Measurements from ENCODE around the gene LRCH1. TPM values are rescaled to one million over a fixed set of nuclear protein-coding genes. Genes with fewer than 3 reads are reported as not detected.

Gene LRCH1
- total and polyA plus RNA-seq, 4 donors, result 13.4 to 19.0 (median 14.6) TPM

- Histone ChIP-seq H3K27me3 (ENCODE audit: control insufficient read depth, insufficient read depth, low read length) (no peaks in the 10 kb centered on the region), H3K27ac (ENCODE audit: low read depth, low read length) (no peak overlapping the region), H3K9me3 (ENCODE audit: control insufficient read depth, insufficient read depth, low read length) (no peaks in the 10 kb centered on the region), H3K4me3 (ENCODE audit: low read depth, low read length) (no peak overlapping the region), H3K4me1 (ENCODE audit: control insufficient read depth, insufficient read depth, low read length) (peaks cover 3% of the 10 kb centered on the region), H3K36me3 (ENCODE audit: control insufficient read depth, insufficient read depth, low read length) (no peaks in the 10 kb centered on the region)
- no CpG with 5 or more reads among the region's 2 CpGs for WGBS (ENCODE audit: insufficient coverage)
- DNase-seq (ENCODE audit: low read depth in 4 of 6, low spot score in 6 of 6), result no peak
Observed at GRCh38 chr13:46520166-46520565, 32.8 kb upstream of the LRCH1 start.

DNA sequence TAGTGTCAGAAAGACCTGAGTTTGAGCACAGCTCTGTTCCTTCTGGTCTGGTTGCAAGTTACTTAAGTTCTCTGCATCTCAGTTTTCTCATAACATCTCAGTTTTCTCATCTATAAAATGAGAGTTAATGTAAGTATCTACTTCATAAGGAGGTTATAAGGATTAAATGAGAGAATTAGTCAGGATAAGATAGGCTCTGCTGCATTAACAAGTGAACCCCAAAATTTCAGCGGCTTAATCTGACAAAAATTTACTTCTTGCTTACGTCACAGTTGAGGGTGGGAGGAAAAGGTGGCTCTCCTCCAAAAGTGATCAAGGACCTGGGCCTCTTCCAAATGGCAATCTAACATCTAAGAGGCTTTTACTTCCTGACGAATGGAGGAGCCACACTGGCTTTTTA is 31.5 kb upstream of the LRCH1 start:
- no peak overlapping the region for H3K4me3 ChIP-seq (ENCODE audit: low read depth, low read length)
- DNase-seq (ENCODE audit: low read depth in 4 of 6, low spot score in 6 of 6), result no peak
- H3K4me1 ChIP-seq (ENCODE audit: control insufficient read depth, insufficient read depth, low read length), result peaks cover 7% of the 10 kb centered on the region
- no peak overlapping the region for H3K27ac ChIP-seq (ENCODE audit: low read depth, low read length)
- no peaks in the 10 kb centered on the region for H3K27me3 ChIP-seq (ENCODE audit: control insufficient read depth, insufficient read depth, low read length)
- no CpG with 5 or more reads among the region's 3 CpGs for WGBS (ENCODE audit: insufficient coverage)
- no peaks in the 10 kb centered on the region for H3K36me3 ChIP-seq (ENCODE audit: control insufficient read depth, insufficient read depth, low read length)
- no peaks in the 10 kb centered on the region for H3K9me3 ChIP-seq (ENCODE audit: control insufficient read depth, insufficient read depth, low read length)

DNA sequence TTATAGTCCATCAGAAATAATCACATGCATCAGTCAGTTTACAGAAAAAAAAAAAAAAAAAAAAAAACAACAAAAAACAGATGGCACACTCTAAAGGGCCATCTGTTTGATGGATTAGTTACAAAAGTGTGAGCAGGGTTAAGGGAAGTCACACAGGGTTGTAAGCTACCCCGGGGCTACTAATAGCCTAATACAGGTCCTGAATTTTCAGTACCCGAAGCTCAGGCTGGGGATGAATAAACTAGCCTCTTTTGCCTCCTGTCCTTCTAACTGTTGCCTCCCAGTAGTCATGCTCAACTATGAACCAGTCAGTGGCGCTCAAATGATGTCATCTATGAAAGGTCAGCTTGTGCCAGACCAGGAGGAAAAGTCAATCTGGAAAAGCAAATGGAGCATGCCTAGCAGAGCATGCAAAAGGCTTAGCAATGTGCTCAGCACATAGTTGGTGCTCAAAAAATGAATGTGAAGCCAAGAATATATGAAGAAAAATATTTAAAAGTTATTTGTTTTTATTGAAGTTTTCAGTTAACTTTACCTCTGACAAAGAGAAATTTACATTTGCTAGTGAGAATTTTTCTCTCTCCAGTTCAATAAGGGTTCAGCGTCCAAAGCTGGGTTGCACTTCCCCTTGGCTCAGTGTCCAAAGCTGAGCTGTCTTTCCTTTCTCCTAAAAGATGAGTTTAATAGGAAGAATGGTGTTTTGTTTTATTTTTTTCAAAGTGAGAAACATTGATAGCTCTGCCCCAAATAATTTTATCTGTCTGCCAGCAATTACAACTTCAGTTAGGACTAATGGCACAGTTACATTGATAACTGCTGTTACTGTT is 30.8 kb upstream of the LRCH1 start:
- DNase-seq (ENCODE audit: low read depth in 4 of 6, low spot score in 6 of 6), result no peak
- no peaks in the 10 kb centered on the region for H3K9me3 ChIP-seq (ENCODE audit: control insufficient read depth, insufficient read depth, low read length)
- 61% methylated on average over 3 of the region's 4 CpGs for WGBS (ENCODE audit: insufficient coverage)
- H3K36me3 ChIP-seq (ENCODE audit: control insufficient read depth, insufficient read depth, low read length), result no peaks in the 10 kb centered on the region
- peak overlapping the region; percentile 25 for H3K27ac ChIP-seq (ENCODE audit: low read depth, low read length)
- no peak overlapping the region for H3K4me3 ChIP-seq (ENCODE audit: low read depth, low read length)
- peaks cover 6% of the 10 kb centered on the region for H3K4me1 ChIP-seq (ENCODE audit: control insufficient read depth, insufficient read depth, low read length)
- H3K27me3 ChIP-seq (ENCODE audit: control insufficient read depth, insufficient read depth, low read length), result no peaks in the 10 kb centered on the region

DNA sequence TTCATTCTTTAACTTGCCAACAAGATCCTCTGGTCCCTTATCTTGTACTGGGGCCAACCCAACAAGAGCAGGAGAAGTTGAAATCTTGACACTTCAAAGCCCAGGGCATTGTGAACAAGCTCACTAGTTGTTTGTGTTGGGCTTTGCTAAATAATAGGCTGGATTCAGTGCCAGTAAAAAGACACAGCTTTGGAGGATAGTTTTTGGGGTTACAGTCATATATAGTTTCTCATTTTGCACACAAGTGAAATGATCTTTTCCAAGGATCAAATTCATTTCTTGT is 30.3 kb upstream of the LRCH1 start:
- Histone ChIP-seq H3K4me1 (ENCODE audit: control insufficient read depth, insufficient read depth, low read length) (peaks cover 4% of the 10 kb centered on the region), H3K4me3 (ENCODE audit: low read depth, low read length) (no peak overlapping the region), H3K36me3 (ENCODE audit: control insufficient read depth, insufficient read depth, low read length) (no peaks in the 10 kb centered on the region), H3K27ac (ENCODE audit: low read depth, low read length) (peak overlapping the region; percentile 25), H3K27me3 (ENCODE audit: control insufficient read depth, insufficient read depth, low read length) (no peaks in the 10 kb centered on the region), H3K9me3 (ENCODE audit: control insufficient read depth, insufficient read depth, low read length) (no peaks in the 10 kb centered on the region)
- no peak for DNase-seq (ENCODE audit: low read depth in 4 of 6, low spot score in 6 of 6)

DNA sequence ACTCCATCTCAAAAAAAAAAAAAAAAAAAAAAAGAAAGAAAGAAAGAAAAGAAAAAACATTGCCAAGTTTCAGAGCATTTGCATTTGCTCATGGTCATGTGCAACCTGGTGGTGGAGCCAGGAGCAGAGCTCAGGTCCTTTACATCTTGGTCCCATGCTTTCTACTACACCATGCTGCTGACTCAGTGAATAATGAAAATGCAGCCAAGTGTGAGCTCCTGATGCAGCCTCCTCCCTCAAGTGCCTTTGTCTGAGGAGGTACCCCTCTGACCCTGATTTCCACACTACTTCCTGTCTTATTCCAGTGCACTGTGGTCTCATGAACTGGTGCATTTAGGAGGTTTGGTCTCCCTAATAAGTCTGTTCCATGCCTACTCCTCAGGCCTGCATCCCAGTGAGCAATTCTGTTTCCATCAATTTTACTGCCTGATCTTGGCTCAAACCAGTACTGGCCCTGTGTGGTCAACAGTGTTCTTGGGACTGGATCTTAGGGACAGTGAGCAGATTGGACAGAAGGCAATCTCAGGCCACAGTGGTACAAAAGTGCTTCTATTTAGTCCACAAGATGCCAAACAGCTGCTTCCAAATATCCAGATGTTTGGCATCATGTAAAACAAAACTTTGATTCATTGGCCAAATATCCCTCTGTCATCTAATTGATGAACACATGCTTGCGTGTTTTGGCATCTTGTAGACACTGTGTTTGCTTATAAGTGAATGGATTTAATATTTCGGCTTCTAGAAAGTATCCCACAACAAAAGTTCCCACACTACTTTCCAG is 28.8 kb upstream of the LRCH1 start:
- no CpG with 5 or more reads among the region's 2 CpGs for WGBS (ENCODE audit: insufficient coverage)
- Histone ChIP-seq H3K27ac (ENCODE audit: low read depth, low read length) (peak overlapping the region; percentile 34), H3K4me3 (ENCODE audit: low read depth, low read length) (no peak overlapping the region), H3K36me3 (ENCODE audit: control insufficient read depth, insufficient read depth, low read length) (no peaks in the 10 kb centered on the region), H3K9me3 (ENCODE audit: control insufficient read depth, insufficient read depth, low read length) (no peaks in the 10 kb centered on the region), H3K4me1 (ENCODE audit: control insufficient read depth, insufficient read depth, low read length) (peaks cover 4% of the 10 kb centered on the region), H3K27me3 (ENCODE audit: control insufficient read depth, insufficient read depth, low read length) (no peaks in the 10 kb centered on the region)
- no peak for DNase-seq (ENCODE audit: low read depth in 4 of 6, low spot score in 6 of 6)

- no peak overlapping the region for H3K27ac ChIP-seq (ENCODE audit: low read depth, low read length)
- H3K36me3 ChIP-seq (ENCODE audit: control insufficient read depth, insufficient read depth, low read length), result no peaks in the 10 kb centered on the region
- DNase-seq (ENCODE audit: low read depth in 4 of 6, low spot score in 6 of 6), result no peak
- H3K9me3 ChIP-seq (ENCODE audit: control insufficient read depth, insufficient read depth, low read length), result no peaks in the 10 kb centered on the region
- no peak overlapping the region for H3K4me3 ChIP-seq (ENCODE audit: low read depth, low read length)
- H3K4me1 ChIP-seq (ENCODE audit: control insufficient read depth, insufficient read depth, low read length), result peaks cover 4% of the 10 kb centered on the region
- WGBS (ENCODE audit: insufficient coverage), result 35% methylated on average over 3 of the region's 7 CpGs
- no peaks in the 10 kb centered on the region for H3K27me3 ChIP-seq (ENCODE audit: control insufficient read depth, insufficient read depth, low read length)
Observed at GRCh38 chr13:46526100-46526735, 26.8 kb upstream of the LRCH1 start.

GRCh38 chr13:46526740-46527139 is 26.2 kb upstream of the LRCH1 start:
- peaks cover 4% of the 10 kb centered on the region for H3K4me1 ChIP-seq (ENCODE audit: control insufficient read depth, insufficient read depth, low read length)
- WGBS (ENCODE audit: insufficient coverage), result no CpG with 5 or more reads among the region's 3 CpGs
- DNase-seq (ENCODE audit: low read depth in 4 of 6, low spot score in 6 of 6), result peak in 1 of 6 donors; percentile 76
- no peaks in the 10 kb centered on the region for H3K9me3 ChIP-seq (ENCODE audit: control insufficient read depth, insufficient read depth, low read length)
- H3K36me3 ChIP-seq (ENCODE audit: control insufficient read depth, insufficient read depth, low read length), result no peaks in the 10 kb centered on the region
- H3K27me3 ChIP-seq (ENCODE audit: control insufficient read depth, insufficient read depth, low read length), result no peaks in the 10 kb centered on the region
- H3K27ac ChIP-seq (ENCODE audit: low read depth, low read length), result no peak overlapping the region
- no peak overlapping the region for H3K4me3 ChIP-seq (ENCODE audit: low read depth, low read length)

GRCh38 chr13:46527237-46527636 is 25.7 kb upstream of the LRCH1 start:
- H3K4me1 ChIP-seq (ENCODE audit: control insufficient read depth, insufficient read depth, low read length), result peaks cover 4% of the 10 kb centered on the region
- no peaks in the 10 kb centered on the region for H3K9me3 ChIP-seq (ENCODE audit: control insufficient read depth, insufficient read depth, low read length)
- H3K27ac ChIP-seq (ENCODE audit: low read depth, low read length), result no peak overlapping the region
- no peak for DNase-seq (ENCODE audit: low read depth in 4 of 6, low spot score in 6 of 6)
- no peaks in the 10 kb centered on the region for H3K27me3 ChIP-seq (ENCODE audit: control insufficient read depth, insufficient read depth, low read length)
- H3K36me3 ChIP-seq (ENCODE audit: control insufficient read depth, insufficient read depth, low read length), result no peaks in the 10 kb centered on the region
- 0% methylated on average over 1 of the region's 2 CpGs for WGBS (ENCODE audit: insufficient coverage)
- H3K4me3 ChIP-seq (ENCODE audit: low read depth, low read length), result no peak overlapping the region

DNA sequence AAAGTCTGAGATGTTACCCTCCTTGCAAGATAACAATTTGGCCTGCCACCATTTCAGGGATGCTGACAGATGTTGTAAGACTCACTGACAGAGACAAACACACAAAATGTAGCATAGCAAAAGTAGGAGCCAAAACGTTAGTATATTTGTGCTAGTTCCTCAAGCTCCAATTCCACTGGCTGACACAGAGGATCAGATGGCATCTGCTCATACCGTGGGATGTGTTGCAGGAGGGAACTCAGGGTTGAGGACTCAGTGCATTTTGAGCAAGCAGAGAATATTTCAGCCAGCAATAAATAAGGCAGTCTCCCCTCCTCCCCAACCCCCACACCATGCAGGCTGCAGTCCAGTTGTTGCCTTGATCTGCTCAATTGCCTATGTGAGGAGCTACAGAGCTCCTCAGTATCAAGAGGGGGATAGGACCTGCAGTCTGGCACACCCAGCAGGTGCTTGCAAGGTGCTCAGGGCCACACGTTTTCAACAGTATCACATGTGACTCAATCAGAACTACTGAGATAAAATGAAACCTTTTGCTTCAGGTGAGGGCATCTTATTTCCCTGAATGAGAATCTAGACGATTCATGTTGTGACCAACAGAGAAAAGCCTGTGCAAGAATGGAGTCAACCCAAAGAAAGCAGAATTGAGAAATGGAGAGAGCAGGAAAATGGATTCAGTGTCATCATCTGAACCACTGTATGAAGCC is 23.6 kb upstream of the LRCH1 start:
- H3K27me3 ChIP-seq (ENCODE audit: control insufficient read depth, insufficient read depth, low read length), result no peaks in the 10 kb centered on the region

More for the DNA sequence above, 23.6 kb upstream of the LRCH1 start:
- Histone ChIP-seq H3K4me1 (ENCODE audit: control insufficient read depth, insufficient read depth, low read length) (peaks cover 4% of the 10 kb centered on the region), H3K4me3 (ENCODE audit: low read depth, low read length) (no peak overlapping the region), H3K9me3 (ENCODE audit: control insufficient read depth, insufficient read depth, low read length) (no peaks in the 10 kb centered on the region), H3K36me3 (ENCODE audit: control insufficient read depth, insufficient read depth, low read length) (no peaks in the 10 kb centered on the region), H3K27ac (ENCODE audit: low read depth, low read length) (no peak overlapping the region)
- WGBS (ENCODE audit: insufficient coverage), result 67% methylated on average over 3 of the region's 4 CpGs
- no peak for DNase-seq (ENCODE audit: low read depth in 4 of 6, low spot score in 6 of 6)

Measured in spinal cord (tissue), 10 donors.